GM12865 (cell line): Measurements from ENCODE around the gene TRIM40.

ENCODE experiments used
- DNase-seq: peaks from one replicate; pipeline ENCODE4 v3.0.0; 2010; ENCODE audit warnings: low read depth
- H3K4me3 ChIP-seq: 2 replicates; pipeline ENCODE4 v1.5.1; 2011; ENCODE audit warnings: mild to moderate bottlenecking, low read depth, low read length, control low read depth
- TF ChIP-seq, protein P1 (sequence below): IDR thresholded peaks from 2 replicates; pipeline ENCODE4 v1.5.1; 2011; ENCODE audit warnings: low read length, control low read depth, low read depth, inconsistent platforms; ENCODE audit not compliant: insufficient read depth; ENCODE audit errors: missing control alignments

TRIM40 gene

DNA sequence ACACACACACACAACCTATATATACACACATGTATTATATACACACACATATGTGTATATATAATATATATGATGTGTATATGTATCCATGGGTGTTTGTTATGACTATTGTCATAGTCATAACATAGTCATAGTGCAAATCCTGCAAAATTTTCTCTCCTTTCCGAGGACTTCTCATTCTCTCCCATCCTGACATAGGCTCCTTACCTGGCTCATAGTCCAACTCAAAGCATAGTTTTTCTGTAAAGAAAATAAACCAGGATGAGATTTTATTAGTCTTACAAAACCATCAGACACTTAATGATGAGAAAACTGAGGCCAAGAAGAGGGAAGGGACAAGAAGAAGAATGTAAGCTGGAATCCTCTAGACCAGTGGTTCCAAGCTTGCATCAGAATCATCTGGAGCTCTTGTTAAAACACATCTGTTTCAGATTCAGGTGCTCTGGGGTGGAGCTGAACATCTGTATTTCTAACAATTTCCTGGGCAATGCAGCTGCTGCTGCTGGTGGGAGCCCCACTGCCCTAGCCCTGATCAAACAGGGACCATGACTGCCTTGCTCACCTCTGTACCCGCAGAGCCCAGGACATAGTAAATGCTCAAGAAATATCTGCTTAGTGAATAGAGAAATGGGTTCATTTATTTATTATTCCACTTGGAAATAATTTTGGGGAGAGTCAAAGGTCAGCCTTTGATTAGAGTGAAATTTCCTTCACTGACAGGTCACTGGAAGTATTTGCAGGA, 19.8 kb downstream of the TRIM40 start:
- TF ChIP-seq, protein P1, sequence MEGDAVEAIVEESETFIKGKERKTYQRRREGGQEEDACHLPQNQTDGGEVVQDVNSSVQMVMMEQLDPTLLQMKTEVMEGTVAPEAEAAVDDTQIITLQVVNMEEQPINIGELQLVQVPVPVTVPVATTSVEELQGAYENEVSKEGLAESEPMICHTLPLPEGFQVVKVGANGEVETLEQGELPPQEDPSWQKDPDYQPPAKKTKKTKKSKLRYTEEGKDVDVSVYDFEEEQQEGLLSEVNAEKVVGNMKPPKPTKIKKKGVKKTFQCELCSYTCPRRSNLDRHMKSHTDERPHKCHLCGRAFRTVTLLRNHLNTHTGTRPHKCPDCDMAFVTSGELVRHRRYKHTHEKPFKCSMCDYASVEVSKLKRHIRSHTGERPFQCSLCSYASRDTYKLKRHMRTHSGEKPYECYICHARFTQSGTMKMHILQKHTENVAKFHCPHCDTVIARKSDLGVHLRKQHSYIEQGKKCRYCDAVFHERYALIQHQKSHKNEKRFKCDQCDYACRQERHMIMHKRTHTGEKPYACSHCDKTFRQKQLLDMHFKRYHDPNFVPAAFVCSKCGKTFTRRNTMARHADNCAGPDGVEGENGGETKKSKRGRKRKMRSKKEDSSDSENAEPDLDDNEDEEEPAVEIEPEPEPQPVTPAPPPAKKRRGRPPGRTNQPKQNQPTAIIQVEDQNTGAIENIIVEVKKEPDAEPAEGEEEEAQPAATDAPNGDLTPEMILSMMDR: no peak
- no peak overlapping the region for H3K4me3 ChIP-seq
- no peak for DNase-seq

DNA sequence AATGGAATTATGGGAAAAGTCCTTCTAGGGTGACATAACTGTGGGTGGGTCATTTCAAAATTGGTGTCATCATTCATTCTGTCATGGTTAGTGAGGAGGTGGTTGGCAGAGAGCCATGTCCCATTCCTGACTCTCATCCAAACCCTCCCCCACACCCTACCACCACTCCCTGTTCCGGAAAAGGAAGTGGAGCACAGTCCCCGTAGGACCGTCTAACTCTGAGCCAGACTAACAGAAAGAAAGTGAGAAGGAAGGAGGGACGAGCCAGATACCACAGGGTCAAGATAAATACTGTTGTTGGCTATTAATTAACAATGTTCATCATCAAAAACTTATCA, 20.3 kb downstream of the TRIM40 start:
- no peak overlapping the region for H3K4me3 ChIP-seq
- DNase-seq: no peak
- TF ChIP-seq, protein P1: no peak

DNA sequence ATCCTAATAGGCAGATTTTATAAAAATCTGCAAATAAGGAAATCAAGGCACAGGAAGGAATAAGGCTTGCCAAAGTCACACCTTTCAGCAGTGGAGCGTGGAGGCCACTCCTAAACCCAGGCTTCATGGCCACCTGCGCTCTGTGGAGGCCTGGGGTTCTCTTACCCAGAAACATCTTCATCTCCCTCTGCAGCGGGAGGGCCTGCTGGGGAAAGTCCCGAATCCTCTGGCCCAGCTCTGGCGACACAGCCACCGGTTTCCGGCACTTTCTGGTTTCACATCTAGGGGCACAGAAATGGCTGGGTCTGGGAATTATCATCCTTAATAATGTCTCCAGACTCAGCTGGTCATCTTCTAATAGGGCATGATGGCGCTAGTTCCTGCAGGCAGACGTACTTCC, 20.8 kb downstream of the TRIM40 start:
- no peak for DNase-seq
- TF ChIP-seq, protein P1: no peak
- no peak overlapping the region for H3K4me3 ChIP-seq

DNA sequence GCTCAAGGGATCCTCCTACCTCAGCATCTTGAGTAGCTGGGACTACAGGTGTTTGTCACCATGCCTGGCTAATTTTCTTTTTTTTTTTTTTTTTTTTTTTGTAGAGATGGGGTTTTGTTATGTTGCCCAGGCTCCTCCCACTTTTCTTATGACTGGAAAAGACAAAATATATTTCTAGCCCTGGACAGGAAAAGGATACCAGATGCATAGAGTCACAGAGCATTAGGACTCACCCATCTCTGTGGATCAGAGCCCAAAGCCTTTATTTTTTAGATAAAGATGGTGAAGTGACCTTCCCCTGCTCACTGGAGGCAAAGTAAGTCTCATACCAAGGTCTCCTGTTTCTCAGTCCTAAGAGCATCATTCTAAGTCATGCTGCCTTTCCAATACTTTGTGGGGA, 21.6 kb downstream of the TRIM40 start:
- no peak for DNase-seq
- TF ChIP-seq, protein P1: no peak
- H3K4me3 ChIP-seq: no peak overlapping the region

DNA sequence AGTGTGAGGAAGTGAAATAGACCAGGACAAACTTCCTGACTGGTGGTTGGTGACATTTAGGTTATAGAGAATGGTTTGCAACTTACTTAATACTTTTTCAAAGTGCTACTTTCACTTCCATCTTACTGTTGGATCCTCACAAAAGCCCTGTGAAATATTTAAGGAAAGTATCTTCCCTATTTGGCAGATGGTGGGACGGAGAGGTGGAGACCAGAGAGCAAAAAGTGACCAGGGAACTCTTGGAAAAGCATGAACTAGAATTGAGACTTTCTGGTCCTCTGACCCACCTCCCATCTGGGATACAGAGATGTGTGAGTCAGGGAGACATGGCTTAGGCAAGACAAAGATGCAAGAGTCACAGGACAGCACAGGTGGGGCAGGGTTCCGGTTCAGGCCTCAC, 22.1 kb downstream of the TRIM40 start:
- TF ChIP-seq, protein P1: no peak
- no peak overlapping the region for H3K4me3 ChIP-seq
- DNase-seq: no peak

DNA sequence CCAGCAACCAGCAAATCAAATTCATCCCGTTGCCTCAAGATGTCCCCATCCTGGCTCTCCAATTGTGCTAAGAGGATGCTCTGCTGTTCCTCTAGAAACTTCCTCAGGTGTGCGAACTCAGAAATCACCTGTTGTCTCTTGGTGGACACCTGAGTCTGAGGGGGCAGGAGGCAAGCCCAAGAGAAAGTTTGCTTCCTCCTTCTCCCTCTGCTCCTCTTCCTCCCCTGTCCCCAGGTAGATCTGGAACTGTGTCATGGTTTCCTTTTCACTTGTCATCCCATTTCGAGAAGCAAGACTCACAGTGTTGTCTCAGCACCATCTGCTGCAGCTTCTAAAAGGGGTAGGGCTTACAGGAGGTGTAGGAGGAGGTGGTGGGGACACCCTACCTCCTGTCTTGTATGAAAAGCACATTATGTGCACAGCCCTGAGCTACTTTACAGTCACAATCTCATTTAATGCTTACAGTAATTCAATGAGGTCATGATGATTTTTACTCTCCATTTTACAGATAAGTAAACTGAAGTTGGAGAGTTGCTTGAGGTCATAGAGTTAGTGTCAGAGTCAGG, 22.6 kb downstream of the TRIM40 start:
- TF ChIP-seq, protein P1: no peak
- no peak for DNase-seq
- H3K4me3 ChIP-seq: no peak overlapping the region
